ENCODE measurements around the gene FARSA. TPM values are rescaled to one million over a fixed set of nuclear protein-coding genes. Genes with fewer than 3 reads are reported as not detected.

Gene FARSA
- total and polyA plus RNA-seq, 10 of the 15 experiments (the other 5 are each of a cell fraction or from before 2014, with no cell fraction given): 20.3 to 212 (median 76.4) TPM

- TF ChIP-seq ELK1 (IDR thresholded peaks at IDR 0.05; ENCODE audit: low read depth, low read length) (peak; percentile 89), NR2C1 (IDR thresholded peaks at IDR 0.05) (peak; percentile 96), GATAD2B (conservative IDR thresholded peaks at IDR 0.05; ENCODE audit: low read depth) (peak; percentile 19; the same call in 1 of the 2 replicates), SP1 (IDR thresholded peaks at IDR 0.05; ENCODE audit: low read depth, low read length) (peak; percentile 57), FOXK2 (IDR thresholded peaks at IDR 0.05) (no peak), ZNF24 (IDR thresholded peaks at IDR 0.05) (no peak), NFXL1 (IDR thresholded peaks at IDR 0.05; ENCODE audit: borderline replicate concordance) (no peak), SREBF2 (IDR thresholded peaks at IDR 0.05; ENCODE audit: low read length) (no peak), STAT1 (conservative IDR thresholded peaks at IDR 0.05) (no peak), NR2F1 (conservative IDR thresholded peaks at IDR 0.05) (peak; percentile 78), MEF2B (IDR thresholded peaks at IDR 0.05; ENCODE audit: partially characterized antibody, poor library complexity, severe bottlenecking) (peak; percentile 21), NBN (IDR thresholded peaks at IDR 0.05) (peak; percentile 99), IRF5 (IDR thresholded peaks at IDR 0.05; ENCODE audit: borderline replicate concordance) (no peak), HDAC2 (IDR thresholded peaks at IDR 0.05) (no peak), CHD1 (IDR thresholded peaks at IDR 0.05; ENCODE audit: low read depth, low read length) (0 out of 2 replicates have a peak, but pooled peaks have one; percentile 69), ZNF687 (IDR thresholded peaks at IDR 0.05) (peak; percentile 76; the same call in 1 of the 2 replicates), SMARCA5 (IDR thresholded peaks at IDR 0.05) (no peak), BACH1 (IDR thresholded peaks at IDR 0.05; ENCODE audit: borderline replicate concordance) (peak; percentile 94), TBL1XR1 (IDR thresholded peaks at IDR 0.05; ENCODE audit: low read depth, low read length) (peak; percentile 65; the same call in 1 of the 2 replicates), POLR2AphosphoS5 (IDR thresholded peaks at IDR 0.05; ENCODE audit: low read length) (peak; percentile 95), MTA2 (IDR thresholded peaks at IDR 0.05; ENCODE audit: low read depth) (no peak), RB1 (IDR thresholded peaks at IDR 0.05; ENCODE audit: borderline replicate concordance) (peak; percentile 49; the same call in 1 of the 2 replicates), BCL11A (IDR thresholded peaks at IDR 0.05; ENCODE audit: low read depth, low read length) (peak; percentile 48; the same call in 1 of the 2 replicates), SIN3A (IDR thresholded peaks at IDR 0.05; ENCODE audit: low read depth, low read length) (peak; percentile 84; the same call in 1 of the 2 replicates), HSF1 (IDR thresholded peaks at IDR 0.05; ENCODE audit: low read depth, low read length) (no peak)
Observed at GRCh38 chr19:12945479-12946091, 12.1 kb upstream of the FARSA start, which contains the start of gene RAD23A (continued).

Measured in GM12878 (cell line).